ENCODE measurements around the gene TMEM59.

The TMEM59 gene

DNA sequence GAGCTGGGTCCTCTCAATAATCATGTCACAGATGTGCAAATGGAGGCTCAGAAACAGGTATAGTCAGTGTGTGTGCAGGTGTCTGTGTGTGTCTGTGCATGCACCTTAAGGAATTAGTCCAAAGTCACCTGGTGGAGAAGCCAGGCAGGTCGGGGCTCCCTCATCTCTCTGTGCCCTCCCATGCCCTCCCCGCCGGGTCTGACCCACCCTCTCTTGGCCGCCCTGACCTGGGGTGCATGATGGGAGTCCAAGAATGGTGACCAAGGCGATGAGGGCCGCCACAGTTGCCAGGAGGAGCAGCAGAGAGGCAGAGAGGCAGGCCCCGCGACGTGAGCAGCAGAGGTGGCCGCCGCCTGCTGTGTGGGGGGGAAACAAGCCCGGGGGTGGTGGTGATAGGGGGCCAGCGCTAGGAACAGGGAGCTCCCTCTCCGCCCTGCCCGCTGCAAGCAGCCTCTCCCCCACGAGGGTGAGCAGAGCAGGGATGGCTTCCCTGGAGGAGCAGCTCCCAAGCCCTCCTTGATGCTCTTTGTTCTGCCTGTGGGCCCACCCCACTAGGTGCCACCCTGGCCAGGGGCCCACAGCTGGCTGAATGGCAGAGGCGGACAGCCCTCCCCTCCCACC, 38.9 kb downstream of the TMEM59 start:
- Histone ChIP-seq H3K9me3 (ENCODE audit: control insufficient read depth, insufficient read depth, low read length) (no peaks in the 10 kb centered on the region), H3F3A (ENCODE audit: control insufficient read depth, insufficient read depth) (no peaks in the 10 kb centered on the region), H3K27me3 (ENCODE audit: control insufficient read depth, low read length) (no peaks in the 10 kb centered on the region; the same call in 1 of the 2 replicates), H3K9me2 (replicated peaks; ENCODE audit: control insufficient read depth, low read length) (no peaks in the 10 kb centered on the region), H3K4me3 (ENCODE audit: low read length) (no peak overlapping the region), H3K36me3 (ENCODE audit: control insufficient read depth, low read length) (no peaks in the 10 kb centered on the region), H3K27ac (ENCODE audit: low read depth, low read length) (no peak overlapping the region), H3K4me1 (ENCODE audit: control insufficient read depth, low read length) (no peaks in the 10 kb centered on the region), H4K20me1 (ENCODE audit: control insufficient read depth, insufficient read depth, low read depth, low read length) (no peaks in the 10 kb centered on the region), H3K4me2 (ENCODE audit: low read length) (no peak overlapping the region), H3K79me2 (ENCODE audit: control insufficient read depth, low read length) (no peaks in the 10 kb centered on the region)
- TF ChIP-seq EZH2phosphoT487 (IDR thresholded peaks at IDR 0.05; ENCODE audit: borderline replicate concordance, low read length) = no peak
- TF ChIP-seq, protein P1, sequence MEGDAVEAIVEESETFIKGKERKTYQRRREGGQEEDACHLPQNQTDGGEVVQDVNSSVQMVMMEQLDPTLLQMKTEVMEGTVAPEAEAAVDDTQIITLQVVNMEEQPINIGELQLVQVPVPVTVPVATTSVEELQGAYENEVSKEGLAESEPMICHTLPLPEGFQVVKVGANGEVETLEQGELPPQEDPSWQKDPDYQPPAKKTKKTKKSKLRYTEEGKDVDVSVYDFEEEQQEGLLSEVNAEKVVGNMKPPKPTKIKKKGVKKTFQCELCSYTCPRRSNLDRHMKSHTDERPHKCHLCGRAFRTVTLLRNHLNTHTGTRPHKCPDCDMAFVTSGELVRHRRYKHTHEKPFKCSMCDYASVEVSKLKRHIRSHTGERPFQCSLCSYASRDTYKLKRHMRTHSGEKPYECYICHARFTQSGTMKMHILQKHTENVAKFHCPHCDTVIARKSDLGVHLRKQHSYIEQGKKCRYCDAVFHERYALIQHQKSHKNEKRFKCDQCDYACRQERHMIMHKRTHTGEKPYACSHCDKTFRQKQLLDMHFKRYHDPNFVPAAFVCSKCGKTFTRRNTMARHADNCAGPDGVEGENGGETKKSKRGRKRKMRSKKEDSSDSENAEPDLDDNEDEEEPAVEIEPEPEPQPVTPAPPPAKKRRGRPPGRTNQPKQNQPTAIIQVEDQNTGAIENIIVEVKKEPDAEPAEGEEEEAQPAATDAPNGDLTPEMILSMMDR (IDR thresholded peaks at IDR 0.05; ENCODE audit: low read depth, low read length, poor library complexity, severe bottlenecking) = no peak

DNA sequence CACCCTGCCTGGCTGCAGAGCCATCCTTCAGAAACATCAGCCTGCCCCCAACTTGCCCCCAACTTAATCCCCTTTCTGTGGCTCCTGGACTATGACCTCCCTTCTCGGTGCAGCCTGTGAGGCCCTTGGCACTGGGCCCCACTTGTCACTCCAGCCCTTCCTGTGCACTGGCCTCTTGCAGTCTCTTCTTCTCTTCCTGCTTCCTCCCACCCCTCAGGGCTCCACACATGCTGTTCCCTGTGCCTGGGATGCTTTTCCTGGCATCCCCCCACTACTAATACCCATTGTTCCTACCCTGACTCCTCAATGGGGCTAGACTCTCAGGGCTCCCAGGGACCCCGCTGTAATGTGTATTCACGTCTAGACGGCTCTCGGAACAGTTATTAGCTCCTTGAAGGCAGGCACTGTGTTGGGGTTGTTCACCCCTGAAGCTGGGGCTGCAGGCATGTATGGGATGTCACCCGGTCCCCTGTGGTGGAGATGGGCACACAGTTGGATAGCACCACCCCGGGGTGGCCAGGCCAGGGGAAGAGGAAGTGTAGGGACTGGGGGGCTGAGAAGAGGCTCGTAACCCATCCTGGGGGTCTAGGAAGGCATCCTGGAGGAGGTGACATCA, 39.5 kb downstream of the TMEM59 start:
- Histone ChIP-seq H4K20me1 (ENCODE audit: control insufficient read depth, insufficient read depth, low read depth, low read length) (no peaks in the 10 kb centered on the region), H3F3A (ENCODE audit: control insufficient read depth, insufficient read depth) (no peaks in the 10 kb centered on the region), H3K9me3 (ENCODE audit: control insufficient read depth, insufficient read depth, low read length) (no peaks in the 10 kb centered on the region), H3K4me2 (ENCODE audit: low read length) (no peak overlapping the region), H3K9me2 (replicated peaks; ENCODE audit: control insufficient read depth, low read length) (no peaks in the 10 kb centered on the region), H3K27ac (ENCODE audit: low read depth, low read length) (no peak overlapping the region), H3K36me3 (ENCODE audit: control insufficient read depth, low read length) (no peaks in the 10 kb centered on the region), H3K79me2 (ENCODE audit: control insufficient read depth, low read length) (no peaks in the 10 kb centered on the region), H3K27me3 (ENCODE audit: control insufficient read depth, low read length) (no peaks in the 10 kb centered on the region; the same call in 1 of the 2 replicates), H3K4me1 (ENCODE audit: control insufficient read depth, low read length) (no peaks in the 10 kb centered on the region), H3K4me3 (ENCODE audit: low read length) (no peak overlapping the region)
- no peak for TF ChIP-seq EZH2phosphoT487 (IDR thresholded peaks at IDR 0.05; ENCODE audit: borderline replicate concordance, low read length)
- TF ChIP-seq, protein P1 (IDR thresholded peaks at IDR 0.05; ENCODE audit: low read depth, low read length, poor library complexity, severe bottlenecking) = no peak

DNA sequence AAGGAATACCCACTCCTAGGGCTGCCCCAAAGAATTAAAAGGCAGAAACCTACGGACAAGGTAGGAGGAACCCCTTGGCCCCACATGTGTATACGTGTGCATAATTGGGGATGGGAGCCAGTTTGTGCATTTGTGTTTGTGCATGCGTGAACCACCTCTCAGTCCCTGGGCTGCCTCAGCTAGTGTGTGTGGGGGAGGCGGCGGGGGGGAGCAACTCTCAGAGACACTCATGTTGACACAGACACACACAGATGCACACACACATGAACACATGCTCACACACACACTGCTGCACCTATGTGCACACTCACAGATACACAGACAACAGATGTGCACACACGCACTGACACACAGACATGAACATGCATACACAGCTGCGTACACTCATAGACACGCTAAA, 40.1 kb downstream of the TMEM59 start:
- H3F3A ChIP-seq (ENCODE audit: control insufficient read depth, insufficient read depth) = no peaks in the 10 kb centered on the region
- H3K4me1 ChIP-seq (ENCODE audit: control insufficient read depth, low read length) = no peaks in the 10 kb centered on the region
- H3K4me3 ChIP-seq (ENCODE audit: low read length) = no peak overlapping the region
- no peak overlapping the region for H3K27ac ChIP-seq (ENCODE audit: low read depth, low read length)
- H3K9me3 ChIP-seq (ENCODE audit: control insufficient read depth, insufficient read depth, low read length) = no peaks in the 10 kb centered on the region
- no peaks in the 10 kb centered on the region; the same call in 1 of the 2 replicates for H3K27me3 ChIP-seq (ENCODE audit: control insufficient read depth, low read length)
- TF ChIP-seq, protein P1 (IDR thresholded peaks at IDR 0.05; ENCODE audit: low read depth, low read length, poor library complexity, severe bottlenecking) = no peak
- TF ChIP-seq EZH2phosphoT487 (IDR thresholded peaks at IDR 0.05; ENCODE audit: borderline replicate concordance, low read length) = no peak
- H3K4me2 ChIP-seq (ENCODE audit: low read length) = no peak overlapping the region
- no peaks in the 10 kb centered on the region for H3K9me2 ChIP-seq (replicated peaks; ENCODE audit: control insufficient read depth, low read length)
- no peaks in the 10 kb centered on the region for H3K79me2 ChIP-seq (ENCODE audit: control insufficient read depth, low read length)
- H3K36me3 ChIP-seq (ENCODE audit: control insufficient read depth, low read length) = no peaks in the 10 kb centered on the region
- no peaks in the 10 kb centered on the region for H4K20me1 ChIP-seq (ENCODE audit: control insufficient read depth, insufficient read depth, low read depth, low read length)
